Measurements from ENCODE around the gene EYS.

- TF ChIP-seq ZNF274 (IDR thresholded peaks at IDR 0.05; ENCODE audit: low read depth, low read length), result no peak
- no peak for TF ChIP-seq SUZ12 (IDR thresholded peaks at IDR 0.05; ENCODE audit: extremely low read depth, insufficient read depth, insufficient read length)
- TF ChIP-seq YY1 (IDR thresholded peaks at IDR 0.05; ENCODE audit: insufficient read depth, insufficient read length), result no peak
These were observed 73.5 kb downstream of the EYS start for GRCh38 chr6:65633501-65633900.
